ENCODE results near the gene TMEM248.
"Not testable (repeated sequence)": the region's sequence is repeated elsewhere in the genome, so short reads cannot be mapped to it uniquely, and the experiment has no call there.

TMEM248 gene

DNA sequence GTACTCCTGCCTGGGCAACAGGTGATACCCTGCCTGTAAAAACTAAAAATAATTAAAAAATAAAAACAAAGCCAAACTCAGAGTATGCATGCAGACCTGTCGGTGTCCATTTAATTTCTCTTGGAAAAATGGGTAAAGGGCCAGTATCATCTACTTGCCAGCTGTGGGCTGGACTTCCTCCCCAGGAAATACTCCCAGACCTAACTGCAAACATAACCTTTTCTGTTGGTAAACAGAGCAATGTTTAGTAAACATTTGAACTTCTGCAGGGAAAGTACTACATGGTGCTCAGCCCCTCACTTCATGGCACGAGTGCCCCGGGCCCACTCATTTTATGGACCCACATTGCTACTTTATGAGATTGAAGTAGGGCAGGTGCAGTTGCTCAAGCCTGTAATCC is 10.2 kb upstream of the TMEM248 start:
- DNase-seq, result no peak

GRCh38 chr7:66911191-66911590 is 9.8 kb upstream of the TMEM248 start:
- not testable (repeated sequence) for DNase-seq

DNA sequence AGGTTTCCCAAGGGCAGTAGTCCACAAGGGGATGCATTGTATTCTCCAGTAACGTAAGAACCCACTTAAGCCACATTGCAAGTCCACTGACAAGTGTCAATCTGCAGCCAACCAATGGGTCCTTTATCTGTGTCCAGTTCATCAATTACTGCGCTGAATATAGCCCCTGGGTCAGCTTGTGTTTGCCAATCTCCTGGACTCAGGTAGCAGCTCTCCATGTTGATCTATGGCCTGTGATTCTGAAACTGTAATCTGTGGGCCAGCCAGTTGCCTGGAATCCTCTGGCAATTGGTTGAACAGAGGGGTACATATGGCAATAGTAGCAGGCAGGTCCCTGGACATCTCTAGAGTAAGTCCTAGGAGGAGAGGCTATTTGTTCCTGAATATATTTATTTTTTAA is 8.8 kb upstream of the TMEM248 start:
- no peak for DNase-seq

DNA sequence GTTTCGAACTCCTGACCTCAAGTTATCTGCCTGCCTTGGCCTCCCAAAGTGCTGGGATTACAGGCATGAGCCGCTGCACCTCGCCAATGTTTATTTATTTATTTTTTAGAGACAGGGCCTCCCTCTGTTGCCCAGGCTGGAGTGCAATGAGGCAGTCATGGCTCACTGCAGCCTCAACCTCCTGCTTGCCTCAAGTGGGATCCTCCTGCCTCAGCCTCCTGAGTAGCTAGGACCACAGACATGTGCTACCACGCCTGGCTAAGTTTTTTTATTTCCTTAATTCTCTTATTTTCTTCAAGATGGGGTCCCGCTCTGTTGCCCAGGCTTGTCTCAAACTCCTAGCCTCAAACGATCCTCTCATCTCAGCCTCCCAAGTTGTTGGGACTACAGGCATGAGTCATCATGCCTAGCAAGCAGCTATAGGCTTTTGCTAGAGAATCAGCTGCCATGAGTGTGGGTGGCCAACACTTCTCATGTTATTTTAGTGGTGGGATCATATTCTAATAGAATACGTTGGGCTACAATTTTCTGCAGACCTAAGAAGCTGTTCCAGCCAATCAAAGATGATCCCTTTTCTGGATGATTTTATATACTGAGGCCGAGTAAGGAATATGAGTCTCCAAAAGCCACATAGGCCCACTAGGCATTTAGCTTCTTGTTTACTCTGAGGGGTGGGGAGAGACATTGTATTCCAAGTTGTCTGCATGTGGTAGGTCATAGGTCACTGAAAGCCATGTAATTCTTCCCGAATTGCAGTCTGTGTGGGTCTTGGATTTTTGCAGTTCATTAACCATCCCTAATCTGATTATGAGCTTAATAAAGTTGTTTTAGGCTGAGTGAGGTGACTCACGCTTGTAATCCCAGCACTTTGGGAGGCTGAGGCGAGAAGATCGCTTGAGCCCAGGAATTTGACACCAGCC is 7.6 kb upstream of the TMEM248 start:
- no peak for DNase-seq

DNA sequence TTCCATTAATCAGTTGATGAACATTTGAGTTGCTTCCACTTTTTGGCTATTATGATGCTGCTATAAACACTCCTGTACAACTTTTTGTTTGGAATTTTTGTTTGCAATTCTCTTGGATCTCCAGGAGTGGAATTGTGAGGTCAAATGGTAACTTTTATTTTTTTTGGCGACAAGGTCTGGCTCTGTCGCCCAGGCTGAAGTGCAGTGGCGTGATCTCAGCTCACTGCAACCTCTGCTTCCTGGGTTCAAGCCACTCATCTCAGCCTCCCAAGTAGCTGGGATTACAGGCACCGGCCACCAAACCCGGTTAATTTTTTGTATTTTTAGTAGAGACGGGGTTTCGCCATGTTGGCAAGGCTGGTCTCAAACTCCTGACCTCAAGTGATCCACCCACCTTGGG is 3.1 kb upstream of the TMEM248 start:
- DNase-seq, result not testable (repeated sequence)

DNA sequence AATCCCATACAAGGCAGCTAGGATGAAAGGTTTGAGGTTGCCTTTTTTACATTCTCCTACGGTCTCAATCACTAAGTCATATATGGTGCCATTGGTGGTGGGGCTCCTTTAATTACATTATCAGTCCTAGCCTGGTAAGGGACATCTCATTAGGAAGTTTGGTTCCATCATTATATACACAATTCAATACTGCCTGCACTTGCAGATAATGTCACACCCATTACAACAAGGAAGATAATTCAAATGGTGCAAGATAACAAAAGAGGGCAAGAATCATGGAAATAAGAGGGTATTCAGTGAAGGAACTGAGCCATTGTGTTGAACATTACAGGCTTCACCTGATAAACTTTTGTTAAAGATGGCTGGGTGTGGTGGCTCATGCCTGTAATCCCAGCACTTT is 1.7 kb upstream of the TMEM248 start:
- DNase-seq, result no peak

DNA sequence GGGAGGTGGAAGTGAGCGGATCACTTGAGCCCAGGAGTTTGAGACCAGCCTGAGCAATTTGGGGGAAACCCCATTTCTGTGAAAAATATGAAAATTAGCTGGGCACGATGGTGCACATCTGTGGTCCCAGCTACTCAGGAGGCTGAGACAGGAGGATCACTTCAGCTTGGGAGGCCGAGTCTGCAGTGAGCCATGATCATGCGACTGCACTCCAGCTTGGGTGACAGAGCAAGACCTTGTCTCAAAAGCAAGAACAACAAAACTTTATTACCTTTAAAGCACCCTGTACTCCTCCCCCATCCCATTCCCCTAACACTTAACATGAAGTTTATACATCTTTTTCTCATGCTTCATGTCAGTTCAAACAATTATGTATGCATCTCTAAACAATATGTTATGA is 1.3 kb upstream of the TMEM248 start:
- DNase-seq, result no peak

DNA sequence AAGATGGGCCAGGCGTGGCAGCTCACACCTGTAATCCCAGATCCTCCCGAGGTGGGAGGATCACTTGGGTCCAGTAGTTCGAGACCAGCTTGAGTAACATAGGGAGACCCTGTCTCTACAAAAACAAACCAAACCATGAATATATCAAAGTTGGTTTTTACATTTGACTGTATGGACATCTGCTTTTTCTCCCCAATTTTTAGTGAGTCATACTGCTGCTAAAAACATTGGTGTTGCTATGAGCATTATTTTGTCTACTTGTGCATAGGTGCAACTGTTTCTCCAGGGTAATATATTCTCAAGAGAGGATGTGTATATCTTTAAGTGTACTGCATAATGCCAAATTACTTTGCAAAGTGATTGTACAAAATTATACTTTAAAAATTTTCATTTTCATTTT is 769 bp upstream of the TMEM248 start:
- DNase-seq, result no peak

DNA sequence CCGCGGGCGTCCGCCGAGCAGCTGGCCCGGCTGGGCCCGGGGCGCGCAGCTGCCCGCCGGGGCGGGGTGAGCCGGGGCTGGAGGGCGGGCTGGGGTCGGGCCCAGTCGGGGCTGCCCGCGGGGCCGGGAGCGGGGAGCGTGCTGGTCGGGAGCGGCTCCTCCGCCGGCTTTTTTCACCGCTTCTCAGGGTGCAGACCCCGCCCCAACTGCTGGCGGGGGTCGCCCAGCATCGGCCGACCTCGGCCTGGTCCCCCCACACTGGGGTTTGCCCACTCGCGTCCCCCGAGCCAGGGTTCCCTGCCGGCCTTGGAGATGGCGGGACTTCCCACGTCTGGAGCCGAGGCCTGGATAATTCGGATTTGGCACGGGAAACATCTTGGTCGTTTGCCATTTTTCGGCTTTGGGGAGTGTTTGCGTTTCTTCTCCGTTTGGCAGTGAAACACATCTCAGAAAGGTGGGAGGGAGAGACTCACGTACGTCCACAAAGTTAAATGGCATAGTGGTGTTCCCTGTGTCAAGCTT is 432 bp downstream of the TMEM248 start:
- peak in 1 of 5 donors; percentile 7 for DNase-seq

DNA sequence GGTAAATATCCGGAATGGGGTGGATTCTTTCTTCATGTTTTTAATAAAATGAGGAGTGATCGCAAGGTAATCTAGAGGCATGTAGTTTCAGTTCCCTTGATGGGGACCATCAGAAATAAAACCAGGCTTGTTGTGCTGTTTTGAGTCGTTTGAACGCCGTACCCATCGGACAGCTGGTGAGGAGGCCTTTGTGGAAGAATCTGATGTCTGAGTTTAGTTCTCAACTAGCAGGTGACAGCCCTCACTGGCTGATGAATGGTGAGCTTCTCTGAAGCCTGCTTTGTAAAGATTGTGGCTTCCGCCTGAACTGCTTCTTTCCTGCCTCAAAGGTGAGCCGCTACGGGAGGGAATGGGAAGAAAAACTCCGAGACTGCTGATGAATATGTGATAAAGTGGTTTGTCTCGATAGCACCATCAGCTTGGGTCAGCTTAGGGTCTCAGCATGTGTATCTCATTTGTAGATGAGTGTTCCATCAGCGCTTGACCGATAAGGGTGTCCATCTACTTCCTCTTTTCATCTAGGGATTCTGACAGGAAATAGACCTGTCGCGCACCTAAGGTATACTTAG is 977 bp downstream of the TMEM248 start:
- peak in 2 of 5 donors; percentile 33 to 35 for DNase-seq

- no peak for DNase-seq
These were observed 4.2 kb downstream of the TMEM248 start for GRCh38 chr7:66925255-66925654.

GRCh38 chr7:66927348-66927948 is 6.4 kb downstream of the TMEM248 start:
- DNase-seq, result no peak

DNA sequence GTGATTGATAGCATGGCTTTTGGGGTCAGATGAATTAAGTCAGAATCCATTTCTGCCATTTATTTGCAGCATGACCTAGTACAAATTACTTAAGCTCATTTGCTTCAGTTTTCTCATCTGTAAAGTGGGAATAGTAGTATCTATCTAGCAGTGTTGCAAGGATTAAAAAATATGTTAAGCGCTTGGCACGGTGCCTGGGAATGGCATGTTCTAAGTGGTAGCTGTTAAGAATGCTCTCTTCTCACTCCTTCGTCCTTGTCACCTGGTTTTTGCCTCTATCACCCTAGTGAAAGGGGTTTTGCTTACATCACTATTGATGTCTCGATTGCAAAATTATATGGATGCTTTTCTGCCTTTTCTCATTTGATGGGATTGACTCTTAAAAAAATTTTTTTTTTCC is 7.4 kb downstream of the TMEM248 start:
- DNase-seq, result no peak

DNA sequence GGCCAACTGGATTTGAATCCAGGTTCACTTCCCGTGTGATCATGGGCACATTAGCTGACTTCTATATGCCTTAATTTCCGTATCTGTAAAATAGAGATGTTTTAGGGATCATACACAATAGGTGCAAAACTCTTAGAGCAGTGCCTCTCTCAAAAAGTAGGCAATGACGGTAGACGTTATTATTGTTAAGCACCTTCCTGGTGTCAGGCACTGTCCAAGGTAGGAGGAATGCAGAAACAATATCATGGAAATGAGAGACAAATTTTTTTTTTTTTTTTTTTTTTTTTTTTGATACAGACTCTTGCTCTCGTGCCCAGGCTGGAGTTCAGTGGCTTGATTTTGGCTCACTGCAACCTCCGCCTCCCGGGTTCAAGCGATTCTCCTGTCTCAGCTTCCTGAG is 8.1 kb downstream of the TMEM248 start:
- DNase-seq, result no peak

DNA sequence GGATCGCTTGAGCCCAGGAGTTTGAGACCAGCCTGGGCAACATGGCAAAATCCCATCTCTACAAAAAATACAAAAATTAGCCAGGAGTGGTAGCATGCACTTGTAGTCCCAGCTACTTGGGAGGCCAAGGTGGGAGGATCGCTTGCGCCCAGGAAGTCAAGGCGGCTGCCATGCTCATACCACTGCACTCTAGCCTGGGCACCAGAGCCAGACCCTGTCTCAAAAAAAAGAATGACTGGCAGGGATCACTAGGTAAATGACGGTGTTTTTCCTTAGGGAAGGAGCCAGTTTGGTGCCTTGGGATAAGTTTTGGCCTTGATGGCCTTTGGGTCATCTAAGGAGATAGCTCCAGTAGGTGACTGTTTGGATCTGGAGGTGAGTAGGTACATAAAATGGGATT is 8.9 kb downstream of the TMEM248 start:
- no peak for DNase-seq

- DNase-seq, result no peak
These were observed 9.3 kb downstream of the TMEM248 start for GRCh38 chr7:66930341-66930740.

- DNase-seq, result no peak
These were observed 12.4 kb downstream of the TMEM248 start for GRCh38 chr7:66933469-66933868.

GRCh38 chr7:66937940-66938339 is 16.9 kb downstream of the TMEM248 start:
- DNase-seq, result no peak

GRCh38 chr7:66939325-66939724 is 18.3 kb downstream of the TMEM248 start:
- no peak for DNase-seq

GRCh38 chr7:66946545-66946944 is 25.5 kb downstream of the TMEM248 start:
- no peak for DNase-seq

DNA sequence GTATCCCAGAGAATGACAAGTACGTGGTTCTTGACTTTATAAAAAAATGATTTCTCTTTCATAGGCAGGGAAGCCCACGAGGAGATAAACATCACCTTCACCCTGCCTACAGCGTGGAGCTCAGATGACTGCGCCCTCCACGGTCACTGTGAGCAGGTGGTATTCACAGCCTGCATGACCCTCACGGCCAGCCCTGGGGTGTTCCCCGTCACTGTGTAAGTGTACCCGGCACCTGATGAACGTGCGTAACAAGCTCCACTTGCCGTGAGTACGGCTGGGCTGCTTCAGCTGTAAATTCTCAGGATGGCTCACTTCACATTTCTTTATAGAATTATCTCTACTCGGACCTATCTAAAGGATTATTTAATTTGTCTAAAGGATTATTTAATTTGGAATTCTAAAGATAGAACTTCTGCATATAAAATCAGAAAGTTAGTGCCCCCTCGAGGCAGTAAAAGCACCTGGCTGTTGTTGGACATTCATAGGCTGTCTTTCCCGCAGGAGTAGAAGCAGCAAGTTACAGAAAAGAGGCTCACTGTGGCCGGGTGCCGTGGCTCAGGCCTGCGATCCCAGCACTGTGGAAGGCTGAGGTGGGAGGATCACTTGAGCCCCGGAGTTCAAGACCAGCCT is 27.6 kb downstream of the TMEM248 start:
- DNase-seq, result no peak

DNA sequence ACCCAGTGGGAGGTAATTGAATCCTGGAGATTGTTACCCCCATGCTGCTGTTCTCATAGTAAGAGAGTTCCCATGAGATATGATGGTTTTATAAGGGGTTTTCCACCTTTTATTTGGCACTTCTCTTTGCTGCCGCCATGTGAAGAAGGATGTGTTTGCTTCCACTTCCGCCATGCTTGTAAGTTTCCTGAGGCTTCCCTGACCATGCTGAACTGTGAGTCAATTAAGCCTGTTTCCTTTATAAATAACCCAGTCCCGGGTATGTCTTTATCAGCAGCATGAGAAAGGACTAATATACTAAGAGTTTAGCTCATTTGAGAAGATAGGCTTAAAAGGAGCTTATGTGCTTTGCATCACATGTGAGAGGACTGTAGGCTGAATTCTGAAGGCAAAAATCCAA is 29.3 kb downstream of the TMEM248 start:
- no peak for DNase-seq

- no peak for DNase-seq
These were observed 29.7 kb downstream of the TMEM248 start for GRCh38 chr7:66950763-66951162.

Data from T-helper 1 cell (primary cell).